Gastroesophageal sphincter (tissue), 3 donors: ENCODE results near the gene PRDM2.

Experiments used
- POLR2A ChIP-seq, 2 donors: fragments of 450-650 bp; IDR thresholded peaks; one replicate each; pipeline ENCODE4 v1.6.1; 2017; ENCODE audit warnings: antibody characterized with exemption in 2 of 2, mild to moderate bottlenecking in 2 of 2, moderate library complexity in 1 of 2
- TF ChIP-seq, protein P1 (sequence below), 4 experiments: fragments of 200-600 bp in 2 of 4; fragments of 450-650 bp in 2 of 4; sonication (generic) in 1 of 4; IDR thresholded peaks; one replicate each; pipeline ENCODE4 v1.5.1; 2017 to 2019; ENCODE audit warnings: antibody characterized with exemption in 4 of 4, mild to moderate bottlenecking in 2 of 4, moderate library complexity in 2 of 4

DNA sequence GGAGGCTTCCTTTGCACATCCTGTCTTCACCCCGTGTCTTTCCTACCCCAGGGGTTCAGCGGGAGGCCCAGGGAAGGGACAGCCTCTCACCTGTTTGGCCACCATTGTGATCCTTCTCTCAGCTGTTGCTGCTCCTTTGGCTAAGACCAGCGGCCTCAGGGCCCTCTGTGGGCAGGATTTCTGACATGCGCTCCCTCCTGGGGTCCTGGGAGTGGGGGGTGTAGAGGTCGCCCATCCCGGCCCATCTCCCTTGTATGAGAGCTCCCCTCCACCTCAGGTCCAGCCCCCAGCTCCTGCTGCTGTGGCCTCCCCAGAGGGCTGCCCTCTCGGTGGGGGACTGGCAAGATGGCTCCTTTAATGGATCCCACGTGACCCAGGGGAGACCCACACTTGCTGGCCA lies 120.5 kb downstream of the PRDM2 start:
- TF ChIP-seq, protein P1, sequence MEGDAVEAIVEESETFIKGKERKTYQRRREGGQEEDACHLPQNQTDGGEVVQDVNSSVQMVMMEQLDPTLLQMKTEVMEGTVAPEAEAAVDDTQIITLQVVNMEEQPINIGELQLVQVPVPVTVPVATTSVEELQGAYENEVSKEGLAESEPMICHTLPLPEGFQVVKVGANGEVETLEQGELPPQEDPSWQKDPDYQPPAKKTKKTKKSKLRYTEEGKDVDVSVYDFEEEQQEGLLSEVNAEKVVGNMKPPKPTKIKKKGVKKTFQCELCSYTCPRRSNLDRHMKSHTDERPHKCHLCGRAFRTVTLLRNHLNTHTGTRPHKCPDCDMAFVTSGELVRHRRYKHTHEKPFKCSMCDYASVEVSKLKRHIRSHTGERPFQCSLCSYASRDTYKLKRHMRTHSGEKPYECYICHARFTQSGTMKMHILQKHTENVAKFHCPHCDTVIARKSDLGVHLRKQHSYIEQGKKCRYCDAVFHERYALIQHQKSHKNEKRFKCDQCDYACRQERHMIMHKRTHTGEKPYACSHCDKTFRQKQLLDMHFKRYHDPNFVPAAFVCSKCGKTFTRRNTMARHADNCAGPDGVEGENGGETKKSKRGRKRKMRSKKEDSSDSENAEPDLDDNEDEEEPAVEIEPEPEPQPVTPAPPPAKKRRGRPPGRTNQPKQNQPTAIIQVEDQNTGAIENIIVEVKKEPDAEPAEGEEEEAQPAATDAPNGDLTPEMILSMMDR (IDR thresholded peaks at IDR 0.05), result no peak
- no peak for TF ChIP-seq POLR2A (IDR thresholded peaks at IDR 0.05)
